Measurements from ENCODE around the gene MPHOSPH9.

MPHOSPH9 gene

GRCh38 chr12:123109319-123109772 lies 123.6 kb downstream of the MPHOSPH9 start:
- H3K9me3 ChIP-seq (ENCODE audit: insufficient read depth, low read length): no peaks in the 10 kb centered on the region
- H4K20me1 ChIP-seq (ENCODE audit: insufficient read depth, low read length): no peaks in the 10 kb centered on the region
- no peaks in the 10 kb centered on the region for H3K79me2 ChIP-seq (ENCODE audit: low read length)
- H2AFZ ChIP-seq (ENCODE audit: low read depth, low read length): no peak overlapping the region
- peaks cover 5% of the 10 kb centered on the region for H3K4me1 ChIP-seq (ENCODE audit: low read length)
- no peak overlapping the region for H3K4me3 ChIP-seq (ENCODE audit: low read length)
- TF ChIP-seq EZH2phosphoT487 (IDR thresholded peaks at IDR 0.05; ENCODE audit: low read depth): no peak
- no peak for TF ChIP-seq CTCF (IDR thresholded peaks at IDR 0.05; ENCODE audit: low read depth, low read length)
- H3K9ac ChIP-seq (ENCODE audit: low read length): no peak overlapping the region
- no peak overlapping the region for H3K27ac ChIP-seq (ENCODE audit: low read length)
- H3K27me3 ChIP-seq (ENCODE audit: low read depth, low read length): no peaks in the 10 kb centered on the region
- H3K36me3 ChIP-seq (replicated peaks; ENCODE audit: low read depth, low read length): no peaks in the 10 kb centered on the region
- no peak overlapping the region for H3K4me2 ChIP-seq (ENCODE audit: low read length)

GRCh38 chr12:123108682-123109066 lies 124.3 kb downstream of the MPHOSPH9 start:
- no peaks in the 10 kb centered on the region for H3K36me3 ChIP-seq (replicated peaks; ENCODE audit: low read depth, low read length)
- H4K20me1 ChIP-seq (ENCODE audit: insufficient read depth, low read length): no peaks in the 10 kb centered on the region
- no peak overlapping the region for H2AFZ ChIP-seq (ENCODE audit: low read depth, low read length)
- H3K27me3 ChIP-seq (ENCODE audit: low read depth, low read length): no peaks in the 10 kb centered on the region
- no peak overlapping the region for H3K27ac ChIP-seq (ENCODE audit: low read length)
- H3K4me2 ChIP-seq (ENCODE audit: low read length): no peak overlapping the region
- H3K4me1 ChIP-seq (ENCODE audit: low read length): peaks cover 3% of the 10 kb centered on the region; the same call in 1 of the 2 replicates
- no peaks in the 10 kb centered on the region for H3K79me2 ChIP-seq (ENCODE audit: low read length)
- no peak overlapping the region for H3K9ac ChIP-seq (ENCODE audit: low read length)
- no peaks in the 10 kb centered on the region for H3K9me3 ChIP-seq (ENCODE audit: insufficient read depth, low read length)
- TF ChIP-seq EZH2phosphoT487 (IDR thresholded peaks at IDR 0.05; ENCODE audit: low read depth) (no peak), CTCF (IDR thresholded peaks at IDR 0.05; ENCODE audit: low read depth, low read length) (no peak)
- H3K4me3 ChIP-seq (ENCODE audit: low read length): no peak overlapping the region

- H4K20me1 ChIP-seq (ENCODE audit: insufficient read depth, low read length): no peaks in the 10 kb centered on the region
- no peaks in the 10 kb centered on the region for H3K79me2 ChIP-seq (ENCODE audit: low read length)
- TF ChIP-seq EZH2phosphoT487 (IDR thresholded peaks at IDR 0.05; ENCODE audit: low read depth) (no peak), CTCF (IDR thresholded peaks at IDR 0.05; ENCODE audit: low read depth, low read length) (no peak)
- no peaks in the 10 kb centered on the region for H3K9me3 ChIP-seq (ENCODE audit: insufficient read depth, low read length)
- peaks cover 3% of the 10 kb centered on the region; the same call in 1 of the 2 replicates for H3K4me1 ChIP-seq (ENCODE audit: low read length)
- no peak overlapping the region for H2AFZ ChIP-seq (ENCODE audit: low read depth, low read length)
- no peak overlapping the region for H3K4me3 ChIP-seq (ENCODE audit: low read length)
- H3K36me3 ChIP-seq (replicated peaks; ENCODE audit: low read depth, low read length): no peaks in the 10 kb centered on the region
- no peak overlapping the region for H3K9ac ChIP-seq (ENCODE audit: low read length)
- H3K27me3 ChIP-seq (ENCODE audit: low read depth, low read length): no peaks in the 10 kb centered on the region
- no peak overlapping the region for H3K4me2 ChIP-seq (ENCODE audit: low read length)
- no peak overlapping the region for H3K27ac ChIP-seq (ENCODE audit: low read length)
These were observed 124.8 kb downstream of the MPHOSPH9 start for GRCh38 chr12:123107926-123108681.

- Histone ChIP-seq H3K9ac (ENCODE audit: low read length) (no peak overlapping the region), H3K4me3 (ENCODE audit: low read length) (no peak overlapping the region), H4K20me1 (ENCODE audit: insufficient read depth, low read length) (no peaks in the 10 kb centered on the region), H3K4me1 (ENCODE audit: low read length) (no peaks in the 10 kb centered on the region), H2AFZ (ENCODE audit: low read depth, low read length) (no peak overlapping the region), H3K79me2 (ENCODE audit: low read length) (no peaks in the 10 kb centered on the region), H3K27me3 (ENCODE audit: low read depth, low read length) (no peaks in the 10 kb centered on the region), H3K36me3 (replicated peaks; ENCODE audit: low read depth, low read length) (no peaks in the 10 kb centered on the region), H3K4me2 (ENCODE audit: low read length) (no peak overlapping the region), H3K27ac (ENCODE audit: low read length) (no peak overlapping the region), H3K9me3 (ENCODE audit: insufficient read depth, low read length) (no peaks in the 10 kb centered on the region)
- no peak for TF ChIP-seq EZH2phosphoT487 (IDR thresholded peaks at IDR 0.05; ENCODE audit: low read depth)
- TF ChIP-seq CTCF (IDR thresholded peaks at IDR 0.05; ENCODE audit: low read depth, low read length): no peak
These were observed 126.1 kb downstream of the MPHOSPH9 start for GRCh38 chr12:123106640-123107359.
